PFSK-1 (cell line): ENCODE data around the gene SLC19A1.

Source experiments
- POLR2AphosphoS5 ChIP-seq: IDR thresholded peaks from 2 replicates; pipeline ENCODE4 v1.6.1; 2012; ENCODE audit warnings: low read depth, mild to moderate bottlenecking, control low read depth, low read length, moderate library complexity
- SIN3A ChIP-seq: IDR thresholded peaks from 2 replicates; pipeline ENCODE4 v1.6.1; 2012; ENCODE audit warnings: mild to moderate bottlenecking, low read length, moderate library complexity, borderline replicate concordance; ENCODE audit not compliant: insufficient read depth
- TF ChIP-seq, protein P1 (sequence below), 2 experiments: IDR thresholded peaks; 2 replicates each; pipeline versions ENCODE4 v1.6.1 to v1.8.0; 2011 to 2012; ENCODE audit warnings: low read depth in 2 of 2, low read length in 2 of 2, control low read depth in 1 of 2, inconsistent platforms in 1 of 2, mild to moderate bottlenecking in 1 of 2, moderate library complexity in 1 of 2; ENCODE audit not compliant: insufficient read depth in 1 of 2

DNA sequence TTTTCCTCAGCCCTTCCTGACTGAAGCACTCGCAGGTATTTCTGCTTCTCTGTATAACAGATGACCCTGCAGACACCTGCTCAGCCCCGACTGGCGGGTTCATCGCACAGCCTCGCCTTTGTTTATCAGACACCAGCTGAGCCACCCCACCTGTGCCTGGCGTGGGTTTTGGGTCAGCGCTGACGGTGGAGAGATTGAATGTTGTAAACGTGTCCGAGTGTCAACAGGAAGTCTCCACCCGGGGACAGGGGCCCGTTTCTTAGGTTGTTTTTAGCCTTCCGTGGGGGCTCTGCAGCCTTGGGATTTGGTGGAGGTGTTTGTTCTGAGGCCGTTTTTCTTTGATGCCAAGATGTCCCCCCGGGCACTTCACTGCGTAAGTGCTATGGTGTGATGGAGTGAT, 77.1 kb downstream of the SLC19A1 start:
- TF ChIP-seq, protein P1, sequence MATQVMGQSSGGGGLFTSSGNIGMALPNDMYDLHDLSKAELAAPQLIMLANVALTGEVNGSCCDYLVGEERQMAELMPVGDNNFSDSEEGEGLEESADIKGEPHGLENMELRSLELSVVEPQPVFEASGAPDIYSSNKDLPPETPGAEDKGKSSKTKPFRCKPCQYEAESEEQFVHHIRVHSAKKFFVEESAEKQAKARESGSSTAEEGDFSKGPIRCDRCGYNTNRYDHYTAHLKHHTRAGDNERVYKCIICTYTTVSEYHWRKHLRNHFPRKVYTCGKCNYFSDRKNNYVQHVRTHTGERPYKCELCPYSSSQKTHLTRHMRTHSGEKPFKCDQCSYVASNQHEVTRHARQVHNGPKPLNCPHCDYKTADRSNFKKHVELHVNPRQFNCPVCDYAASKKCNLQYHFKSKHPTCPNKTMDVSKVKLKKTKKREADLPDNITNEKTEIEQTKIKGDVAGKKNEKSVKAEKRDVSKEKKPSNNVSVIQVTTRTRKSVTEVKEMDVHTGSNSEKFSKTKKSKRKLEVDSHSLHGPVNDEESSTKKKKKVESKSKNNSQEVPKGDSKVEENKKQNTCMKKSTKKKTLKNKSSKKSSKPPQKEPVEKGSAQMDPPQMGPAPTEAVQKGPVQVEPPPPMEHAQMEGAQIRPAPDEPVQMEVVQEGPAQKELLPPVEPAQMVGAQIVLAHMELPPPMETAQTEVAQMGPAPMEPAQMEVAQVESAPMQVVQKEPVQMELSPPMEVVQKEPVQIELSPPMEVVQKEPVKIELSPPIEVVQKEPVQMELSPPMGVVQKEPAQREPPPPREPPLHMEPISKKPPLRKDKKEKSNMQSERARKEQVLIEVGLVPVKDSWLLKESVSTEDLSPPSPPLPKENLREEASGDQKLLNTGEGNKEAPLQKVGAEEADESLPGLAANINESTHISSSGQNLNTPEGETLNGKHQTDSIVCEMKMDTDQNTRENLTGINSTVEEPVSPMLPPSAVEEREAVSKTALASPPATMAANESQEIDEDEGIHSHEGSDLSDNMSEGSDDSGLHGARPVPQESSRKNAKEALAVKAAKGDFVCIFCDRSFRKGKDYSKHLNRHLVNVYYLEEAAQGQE (IDR thresholded peaks at IDR 0.05; ENCODE audit: insufficient read depth in 1 of 2, low read depth in 2 of 2, low read length in 2 of 2): no peak
- no peak for TF ChIP-seq SIN3A
- TF ChIP-seq POLR2AphosphoS5: no peak
